Endothelial cell of umbilical vein (primary cell): ENCODE results near the gene SLC9B2. TPM values are rescaled to one million over a fixed set of nuclear protein-coding genes. Genes with fewer than 3 reads are reported as not detected.

Experiments used
- BruUV-seq: library from RNA; stranded (reverse); fragments of 400-500 nt; replicated peaks from 2 replicates; lab custom pipeline; 2021; lab: Mats Ljungman, UMichigan
- CTCF ChIA-PET: fragments of 300-600, 350-600 bp; sonication (Branson Sonifier 250); formaldehyde crosslinking; loops from one replicate; lab custom pipeline; 2021; ENCODE audit warnings: antibody characterized with exemption, inconsistent platforms; lab: Charles Lee
- POLR2A ChIA-PET: fragments of 300-600, 350-600 bp; sonication (Branson Sonifier 250); formaldehyde crosslinking; loops from one replicate; lab custom pipeline; 2021; ENCODE audit warnings: antibody characterized with exemption, inconsistent platforms; lab: Charles Lee
- DNase-seq: peaks from one replicate; pipeline ENCODE4 v3.0.0-alpha.2; 2011; ENCODE audit warnings: low read depth, low spot score
- FAIRE-seq: peaks from 2 replicates; lab custom pipeline; 2011; peaks lifted over from hg19 to GRCh38; lab: Jason Lieb, UNC
- H2AFZ ChIP-seq: 2 replicates; pipeline ENCODE4 v1.6.0; 2012; ENCODE audit warnings: low read depth, low read length, control low read depth, inconsistent platforms
- H3K27ac ChIP-seq: 2 replicates; pipeline ENCODE4 v1.5.1; 2011; ENCODE audit warnings: low read depth, mild to moderate bottlenecking, control low read depth, low read length, moderate library complexity; ENCODE audit not compliant: insufficient read depth
- H3K27me3 ChIP-seq, 2 experiments: 2 replicates each; pipeline versions ENCODE4 v1.6.0 to v1.6.1; 2011; ENCODE audit warnings: low read length in 2 of 2, mixed read lengths in 1 of 2; ENCODE audit not compliant: control insufficient read depth in 2 of 2, insufficient read depth in 2 of 2
- H3K36me3 ChIP-seq, 2 experiments: 2 replicates in 1 of 2; 3 replicates in 1 of 2; pipeline ENCODE4 v1.5.1; 2011; ENCODE audit warnings: low read length in 2 of 2, mild to moderate bottlenecking in 1 of 2, moderate library complexity in 1 of 2; ENCODE audit not compliant: control insufficient read depth in 2 of 2, insufficient read depth in 2 of 2; ENCODE audit errors: extremely low read depth in 1 of 2
- H3K4me1 ChIP-seq: 3 replicates; pipeline ENCODE4 v1.5.1; 2011; ENCODE audit warnings: mild to moderate bottlenecking, low read length; ENCODE audit not compliant: control insufficient read depth, insufficient read depth; ENCODE audit errors: extremely low read depth
- H3K4me2 ChIP-seq: 2 replicates; pipeline ENCODE4 v1.6.1; 2011; ENCODE audit warnings: low read length, control low read depth, mixed read lengths; ENCODE audit not compliant: insufficient read depth
- H3K4me3 ChIP-seq, 3 experiments: fragments of 200-600 bp in 1 of 3; sonication (generic), shearing (Covaris generic) in 1 of 3; replicated peaks in 1 of 3; 2 replicates each; pipeline ENCODE4 v1.5.1; 2011 to 2016; ENCODE audit warnings: control low read depth in 3 of 3, low read length in 3 of 3, mild to moderate bottlenecking in 2 of 3, inconsistent platforms in 1 of 3, low read depth in 1 of 3, moderate library complexity in 1 of 3; ENCODE audit not compliant: insufficient read depth in 1 of 3
- H3K79me2 ChIP-seq: 2 replicates; pipeline ENCODE4 v1.6.0; 2012; ENCODE audit warnings: low read length, inconsistent platforms; ENCODE audit not compliant: control insufficient read depth, insufficient read depth
- H3K9ac ChIP-seq: replicated peaks from 2 replicates; pipeline ENCODE3; 2011; ENCODE audit warnings: low read length, control low read depth; ENCODE audit not compliant: insufficient read depth; ENCODE audit errors: extremely low read depth
- H3K9me1 ChIP-seq: replicated peaks from 3 replicates; pipeline ENCODE4 v1.6.0; 2011; ENCODE audit warnings: mild to moderate bottlenecking, low read length; ENCODE audit not compliant: control insufficient read depth, insufficient read depth; ENCODE audit errors: extremely low read depth
- H3K9me3 ChIP-seq: replicated peaks from 2 replicates; pipeline ENCODE4 v1.5.1; 2012; ENCODE audit warnings: low read length, inconsistent platforms; ENCODE audit not compliant: control insufficient read depth, insufficient read depth
- H4K20me1 ChIP-seq: replicated peaks from 2 replicates; pipeline ENCODE3; 2011; ENCODE audit warnings: mild to moderate bottlenecking, low read length; ENCODE audit not compliant: control insufficient read depth, insufficient read depth; ENCODE audit errors: extremely low read depth
- EZH2 ChIP-seq: IDR thresholded peaks from 2 replicates; pipeline ENCODE4 v1.6.1; 2012; ENCODE audit warnings: borderline replicate concordance, low read depth, mild to moderate bottlenecking, moderate library complexity, low read length, inconsistent platforms; ENCODE audit not compliant: severe bottlenecking
- FOS ChIP-seq: IDR thresholded peaks from 2 replicates; pipeline ENCODE4 v1.6.1; 2011; ENCODE audit warnings: mild to moderate bottlenecking, low read length, moderate library complexity, borderline replicate concordance; ENCODE audit not compliant: insufficient read depth
- GATA2 ChIP-seq: IDR thresholded peaks from 2 replicates; pipeline ENCODE4 v1.7.0; 2011; ENCODE audit warnings: low read depth, mild to moderate bottlenecking, moderate library complexity, mixed read lengths, low read length; ENCODE audit not compliant: insufficient read length, insufficient read depth
- JUN ChIP-seq: IDR thresholded peaks from 2 replicates; pipeline ENCODE4 v1.6.1; 2011; ENCODE audit warnings: borderline replicate concordance, low read depth; ENCODE audit not compliant: insufficient read length, insufficient read depth
- MYC ChIP-seq: IDR thresholded peaks from one replicate; pipeline ENCODE4 v1.6.1; 2011; ENCODE audit warnings: mild to moderate bottlenecking, low read depth, low read length
- POLR2A ChIP-seq: IDR thresholded peaks from 2 replicates; pipeline ENCODE4 v1.6.1; 2012; ENCODE audit warnings: low read depth, mild to moderate bottlenecking, control low read depth, low read length
- POLR2AphosphoS5 ChIP-seq: IDR thresholded peaks from 2 replicates; pipeline ENCODE4 v1.6.1; 2012; ENCODE audit warnings: low read depth, mild to moderate bottlenecking, control low read depth, low read length, moderate library complexity; ENCODE audit not compliant: insufficient read depth
- dilution Hi-C: fragments of 300-500 bp; cut with MboI; formaldehyde crosslinking; loops from one replicate; pipeline ENCODE4 v1.15.0; 2019; ENCODE audit warnings: low sequenced_read_pairs; ENCODE audit not compliant: extremely low pct_ligation_motif_present
- intact Hi-C: fragments of 100-400 bp; cut with micrococcal nuclease; formaldehyde crosslinking; loops from one replicate; pipeline ENCODE4 v1.10.0; 2022
- polyA plus RNA-seq, 4 experiments: library from polyadenylated mRNA; depleted of rRNA in 3 of 4; stranded (reverse) in 3 of 4; unstranded in 1 of 4; fragments of >200 nt; gene quantifications; 2 replicates each; pipeline versions ENCODE4 v1.2.1 to v1.2.3, GENCODE V29; 2011 to 2012; ENCODE audit warnings: missing spikeins in 1 of 4
- total RNA-seq: library from RNA; stranded (reverse); gene quantifications from 2 replicates; pipeline ENCODE4 v1.2.3, GENCODE V29; 2021
- TF ChIP-seq, protein P1 (sequence below): IDR thresholded peaks from 2 replicates; pipeline ENCODE4 v1.6.1; 2011; ENCODE audit not compliant: insufficient read depth, insufficient read length
- TF ChIP-seq, protein P2 (sequence below), 2 donors: IDR thresholded peaks; 1 replicate in 1 of 2; 2 replicates in 1 of 2; pipeline ENCODE4 v1.5.1; 2011; ENCODE audit warnings: low read length in 2 of 2, mild to moderate bottlenecking in 2 of 2, moderate library complexity in 2 of 2, control low read depth in 1 of 2, inconsistent platforms in 1 of 2, low read depth in 1 of 2; ENCODE audit not compliant: insufficient read depth in 1 of 2; ENCODE audit errors: extremely low read depth in 1 of 2

Gene SLC9B2
- total and polyA plus RNA-seq, 2 donors (not counting 3 experiments of a cell fraction or from before 2014, with no cell fraction given), result 9.6 to 23.5 TPM

DNA sequence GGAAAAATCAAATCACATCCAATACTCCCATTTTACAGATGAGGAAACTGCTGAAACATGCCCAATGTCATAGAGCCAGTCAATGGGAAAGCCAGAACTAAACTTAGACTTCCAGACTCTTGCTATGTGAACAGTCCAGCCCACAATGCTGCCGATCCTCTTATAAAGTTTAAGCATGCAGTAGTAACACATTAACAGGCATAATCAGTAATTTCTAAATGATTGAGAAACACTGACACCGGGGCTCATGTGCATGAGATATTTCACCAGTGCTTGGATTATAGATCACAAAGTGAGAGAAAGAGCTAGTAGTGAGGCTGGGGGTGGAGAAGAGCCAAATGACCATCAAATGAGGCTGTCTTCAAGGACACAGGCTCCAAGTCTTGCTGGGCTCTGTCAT, 20.6 kb upstream of the SLC9B2 start:
- Histone ChIP-seq H3K9me1 (no peaks in the 10 kb centered on the region), H3K27ac (no peak overlapping the region), H3K4me3 (no peak overlapping the region), H3K9ac (no peak overlapping the region), H3K79me2 (no peaks in the 10 kb centered on the region), H2AFZ (no peak overlapping the region), H3K36me3 (peaks cover 0 to 2% of the 10 kb centered on the region in 2 experiments), H3K4me1 (peaks cover 8% of the 10 kb centered on the region), H3K27me3 (no peaks in the 10 kb centered on the region), H3K9me3 (no peaks in the 10 kb centered on the region), H3K4me2 (no peak overlapping the region), H4K20me1 (no peaks in the 10 kb centered on the region)
- ChIA-PET CTCF (no interaction called here), POLR2A (no interaction called here)
- dilution Hi-C loops (no loop called here), intact Hi-C loops (loop anchor here (5.0 to 10.0 kb wide), 2 partner anchors 295 to 838 kb away; no protein-coding TSS in a partner anchor)
- DNase-seq, result no peak
- BruUV-seq, result no TSS peak
- FAIRE-seq, result no peak
- TF ChIP-seq, protein P1, sequence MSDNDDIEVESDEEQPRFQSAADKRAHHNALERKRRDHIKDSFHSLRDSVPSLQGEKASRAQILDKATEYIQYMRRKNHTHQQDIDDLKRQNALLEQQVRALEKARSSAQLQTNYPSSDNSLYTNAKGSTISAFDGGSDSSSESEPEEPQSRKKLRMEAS, result no peak
- no peak for TF ChIP-seq FOS
- TF ChIP-seq POLR2A, result no peak
- TF ChIP-seq MYC, result no peak
- TF ChIP-seq GATA2, result no peak
- no peak for TF ChIP-seq EZH2
- no peak for TF ChIP-seq POLR2AphosphoS5
- TF ChIP-seq, protein P2, sequence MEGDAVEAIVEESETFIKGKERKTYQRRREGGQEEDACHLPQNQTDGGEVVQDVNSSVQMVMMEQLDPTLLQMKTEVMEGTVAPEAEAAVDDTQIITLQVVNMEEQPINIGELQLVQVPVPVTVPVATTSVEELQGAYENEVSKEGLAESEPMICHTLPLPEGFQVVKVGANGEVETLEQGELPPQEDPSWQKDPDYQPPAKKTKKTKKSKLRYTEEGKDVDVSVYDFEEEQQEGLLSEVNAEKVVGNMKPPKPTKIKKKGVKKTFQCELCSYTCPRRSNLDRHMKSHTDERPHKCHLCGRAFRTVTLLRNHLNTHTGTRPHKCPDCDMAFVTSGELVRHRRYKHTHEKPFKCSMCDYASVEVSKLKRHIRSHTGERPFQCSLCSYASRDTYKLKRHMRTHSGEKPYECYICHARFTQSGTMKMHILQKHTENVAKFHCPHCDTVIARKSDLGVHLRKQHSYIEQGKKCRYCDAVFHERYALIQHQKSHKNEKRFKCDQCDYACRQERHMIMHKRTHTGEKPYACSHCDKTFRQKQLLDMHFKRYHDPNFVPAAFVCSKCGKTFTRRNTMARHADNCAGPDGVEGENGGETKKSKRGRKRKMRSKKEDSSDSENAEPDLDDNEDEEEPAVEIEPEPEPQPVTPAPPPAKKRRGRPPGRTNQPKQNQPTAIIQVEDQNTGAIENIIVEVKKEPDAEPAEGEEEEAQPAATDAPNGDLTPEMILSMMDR (IDR thresholded peaks at IDR 0.05; ENCODE audit: extremely low read depth in 1 of 2, insufficient read depth in 1 of 2, low read depth in 1 of 2, low read length in 2 of 2), result no peak
- TF ChIP-seq JUN, result no peak
